ENCODE data around the gene KRTAP7-1.

The KRTAP7-1 gene, protein sequence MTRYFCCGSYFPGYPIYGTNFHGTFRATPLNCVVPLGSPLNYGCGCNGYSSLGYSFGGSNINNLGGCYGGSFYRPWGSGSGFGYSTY

GRCh38 chr21:30829659-30830058 is at the start of gene KRTAP7-1:
TSS of gene KRTAP7-1 (minus strand) at chr21:30829759. CDS start at chr21:30829698, 61 bp downstream.
- in situ Hi-C loops (cut with MboI; ENCODE audit: low sequenced_read_pairs), result no loop called here

GRCh38 chr21:30874526-30874925 is 45.0 kb upstream of the KRTAP7-1 start:
- in situ Hi-C loops (cut with MboI; ENCODE audit: low sequenced_read_pairs), result no loop called here

DNA sequence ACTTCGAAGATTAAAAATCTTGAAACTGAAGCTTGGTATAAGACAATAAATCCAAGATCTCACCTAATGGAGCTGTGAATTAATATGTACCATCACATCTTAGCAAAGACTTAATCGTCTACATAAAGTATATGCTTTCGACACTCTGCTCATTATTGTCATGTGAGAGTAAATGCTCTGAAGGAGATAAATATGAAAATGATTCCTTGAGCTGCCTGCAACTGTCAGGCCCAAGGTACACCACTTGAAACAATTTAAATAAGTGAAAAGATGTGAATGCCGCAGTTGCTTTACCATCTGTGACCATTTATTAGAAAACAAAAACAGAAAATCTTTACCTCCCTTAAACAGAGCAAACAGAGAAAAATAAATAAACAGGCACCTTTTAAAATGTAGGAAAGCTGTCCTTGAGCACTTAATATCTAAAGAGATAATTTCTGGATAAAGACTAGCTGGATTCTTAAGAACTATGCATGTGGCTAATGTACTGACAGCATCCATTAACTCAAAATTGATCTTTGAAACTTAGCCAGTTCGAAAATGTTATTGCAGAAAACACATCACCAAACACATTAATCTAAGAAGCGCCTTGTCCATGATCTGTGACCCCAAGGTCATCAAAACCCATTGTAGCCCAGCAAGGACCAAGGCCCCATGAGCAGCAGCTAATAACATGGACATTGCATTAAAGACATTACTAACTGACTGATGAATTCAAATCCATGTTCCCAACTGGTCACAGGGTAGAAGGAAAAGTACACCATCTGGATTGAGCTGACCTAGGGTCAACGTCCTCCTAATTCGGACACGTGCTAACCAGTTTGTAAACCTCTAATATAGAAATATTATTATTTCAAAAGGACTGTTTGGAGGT is 18.3 kb upstream of the KRTAP7-1 start:
- in situ Hi-C loops (cut with MboI; ENCODE audit: low sequenced_read_pairs), result no loop called here

- in situ Hi-C loops (cut with MboI; ENCODE audit: low sequenced_read_pairs), result no loop called here
These were observed 13.4 kb upstream of the KRTAP7-1 start for GRCh38 chr21:30842990-30843389.

GRCh38 chr21:30839304-30839703 is 9.7 kb upstream of the KRTAP7-1 start:
- in situ Hi-C loops (cut with MboI; ENCODE audit: low sequenced_read_pairs), result no loop called here

DNA sequence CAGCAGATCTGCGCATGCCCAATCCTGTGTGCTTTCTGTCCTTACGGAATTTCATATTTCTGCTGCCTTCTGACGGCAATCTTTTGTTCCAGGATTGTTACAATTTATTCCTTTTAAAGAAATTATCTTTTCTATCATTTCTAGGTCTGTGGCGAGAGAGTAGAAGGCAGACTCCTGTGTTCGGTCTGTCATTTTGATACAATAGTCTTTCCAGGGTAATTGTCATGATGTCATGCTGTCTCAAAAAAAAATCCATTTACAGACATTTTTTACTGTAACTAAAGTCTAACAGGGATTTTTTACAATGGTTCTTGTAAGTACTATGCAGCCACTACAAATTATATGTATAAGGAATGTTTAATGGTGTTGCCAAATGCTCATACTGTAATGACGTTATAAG is 9.0 kb upstream of the KRTAP7-1 start:
- in situ Hi-C loops (cut with MboI; ENCODE audit: low sequenced_read_pairs), result no loop called here

DNA sequence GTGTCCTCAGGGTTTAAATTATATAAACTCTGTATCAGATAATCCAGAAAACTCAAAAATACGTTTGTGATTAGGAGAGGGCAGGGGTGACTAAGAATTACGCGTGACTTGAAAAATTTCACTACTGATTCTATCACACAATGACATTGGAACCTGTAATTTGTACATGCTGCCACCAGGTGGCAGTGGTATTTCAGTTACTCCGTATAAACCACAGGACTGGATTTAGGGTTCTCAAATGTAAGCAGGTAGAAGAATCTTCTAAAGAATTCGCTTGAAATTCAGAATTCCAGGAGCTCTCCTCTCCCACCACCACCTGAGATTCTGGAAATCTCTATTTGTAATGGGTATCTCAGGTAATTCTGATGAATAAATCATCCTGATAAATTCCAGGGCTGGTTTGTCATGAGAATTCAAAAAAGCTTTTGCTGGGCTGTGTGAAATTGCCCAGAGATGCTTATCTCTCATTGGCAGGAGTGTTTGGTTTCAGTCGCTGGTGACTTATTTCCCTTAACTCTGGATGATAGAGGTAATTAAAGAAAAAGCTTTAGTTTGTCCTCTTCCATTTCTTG is 1.7 kb upstream of the KRTAP7-1 start:
- in situ Hi-C loops (cut with MboI; ENCODE audit: low sequenced_read_pairs), result no loop called here

GRCh38 chr21:30818837-30819610 is 10.5 kb downstream of the KRTAP7-1 start:
- in situ Hi-C loops (cut with MboI; ENCODE audit: low sequenced_read_pairs), result no loop called here

GRCh38 chr21:30813174-30813573 is 16.4 kb downstream of the KRTAP7-1 start, which contains the start of gene KRTAP8-1:
TSS of gene KRTAP8-1 (minus strand) at chr21:30813274. CDS start at chr21:30813220, 54 bp downstream.
- in situ Hi-C loops (cut with MboI; ENCODE audit: low sequenced_read_pairs), result no loop called here

DNA sequence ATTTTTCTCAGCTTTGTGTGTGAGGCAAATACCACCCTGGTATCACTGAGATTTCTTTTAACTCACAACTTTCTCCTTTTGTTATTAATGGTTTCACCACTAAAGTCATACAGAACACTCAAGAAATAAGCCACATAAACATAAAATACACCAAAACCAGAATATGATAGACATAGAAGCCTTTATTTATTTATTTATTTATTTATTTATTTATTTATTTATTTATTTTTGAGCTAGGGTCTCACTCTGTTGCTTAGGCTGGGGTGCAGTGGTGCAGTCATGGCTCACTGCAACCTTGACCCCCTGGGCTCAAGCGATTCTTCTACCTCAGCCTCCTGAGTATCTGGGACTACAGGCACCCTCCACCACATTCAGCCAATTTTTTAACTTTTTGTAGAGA is 29.0 kb downstream of the KRTAP7-1 start:
- in situ Hi-C loops (cut with MboI; ENCODE audit: low sequenced_read_pairs), result no loop called here

DNA sequence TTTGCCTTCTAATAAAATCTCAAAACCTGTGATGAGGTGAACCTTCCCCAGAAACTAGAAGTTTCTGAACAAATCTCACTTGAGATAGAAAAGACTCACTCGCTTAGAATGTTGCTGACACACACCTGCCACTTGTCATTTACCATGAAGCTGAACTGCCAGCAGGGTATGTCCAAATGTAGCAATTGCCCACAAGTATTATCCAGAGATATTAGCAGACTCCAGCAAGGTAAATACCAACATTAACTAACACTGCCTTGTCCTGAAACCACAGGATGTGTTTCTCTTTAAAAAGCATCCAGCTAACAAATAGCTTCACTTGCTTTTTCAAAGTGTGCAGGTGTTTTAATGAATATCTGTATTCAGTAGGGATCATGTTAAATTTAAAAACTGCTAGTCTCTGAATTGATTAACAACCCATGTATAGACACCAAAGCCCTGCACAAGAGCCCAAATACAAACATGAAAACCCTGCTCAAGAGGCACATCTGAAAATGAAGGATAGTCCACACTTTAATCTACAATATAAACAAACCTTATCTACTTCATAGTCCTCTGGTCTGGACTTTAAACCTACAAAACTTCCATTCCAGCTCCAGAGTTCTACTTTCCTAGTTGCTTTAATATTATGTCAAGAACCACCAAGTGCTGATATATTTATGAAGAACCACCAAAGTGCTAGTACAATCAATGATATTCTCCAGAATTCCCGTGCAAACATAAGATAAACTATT is 35.8 kb downstream of the KRTAP7-1 start:
- in situ Hi-C loops (cut with MboI; ENCODE audit: low sequenced_read_pairs), result no loop called here

DNA sequence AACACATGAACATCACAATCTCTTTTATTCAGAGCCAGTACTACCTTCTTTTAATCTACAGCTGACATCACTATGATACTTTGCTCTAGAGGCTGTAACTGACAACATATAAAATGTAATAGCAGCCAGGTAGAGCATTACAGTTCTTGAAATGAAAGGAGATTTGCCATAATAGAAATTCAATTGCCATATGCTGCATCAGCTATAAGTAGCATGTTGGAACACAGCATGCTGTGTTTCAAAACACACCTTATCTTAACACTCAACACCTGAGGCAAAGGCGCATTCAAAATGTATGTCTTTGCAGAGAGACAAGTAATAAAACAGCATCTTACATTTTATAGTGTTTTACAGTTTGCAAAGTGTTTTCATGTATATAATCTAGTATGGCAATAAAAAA is 50.3 kb downstream of the KRTAP7-1 start:
- in situ Hi-C loops (cut with MboI; ENCODE audit: low sequenced_read_pairs), result no loop called here

Data from HL-60/S4 (cell line).